GM21737 (cell line): ENCODE data around the gene ABHD5.

Experiments
- ATAC-seq: cut with Tn5 transposase; IDR thresholded peaks from one replicate; pipeline ENCODE4 v1.9.1; 2021; ENCODE audit warnings: mild to moderate bottlenecking, moderate library complexity; ENCODE audit not compliant: unreplicated experiment

The ABHD5 gene

DNA sequence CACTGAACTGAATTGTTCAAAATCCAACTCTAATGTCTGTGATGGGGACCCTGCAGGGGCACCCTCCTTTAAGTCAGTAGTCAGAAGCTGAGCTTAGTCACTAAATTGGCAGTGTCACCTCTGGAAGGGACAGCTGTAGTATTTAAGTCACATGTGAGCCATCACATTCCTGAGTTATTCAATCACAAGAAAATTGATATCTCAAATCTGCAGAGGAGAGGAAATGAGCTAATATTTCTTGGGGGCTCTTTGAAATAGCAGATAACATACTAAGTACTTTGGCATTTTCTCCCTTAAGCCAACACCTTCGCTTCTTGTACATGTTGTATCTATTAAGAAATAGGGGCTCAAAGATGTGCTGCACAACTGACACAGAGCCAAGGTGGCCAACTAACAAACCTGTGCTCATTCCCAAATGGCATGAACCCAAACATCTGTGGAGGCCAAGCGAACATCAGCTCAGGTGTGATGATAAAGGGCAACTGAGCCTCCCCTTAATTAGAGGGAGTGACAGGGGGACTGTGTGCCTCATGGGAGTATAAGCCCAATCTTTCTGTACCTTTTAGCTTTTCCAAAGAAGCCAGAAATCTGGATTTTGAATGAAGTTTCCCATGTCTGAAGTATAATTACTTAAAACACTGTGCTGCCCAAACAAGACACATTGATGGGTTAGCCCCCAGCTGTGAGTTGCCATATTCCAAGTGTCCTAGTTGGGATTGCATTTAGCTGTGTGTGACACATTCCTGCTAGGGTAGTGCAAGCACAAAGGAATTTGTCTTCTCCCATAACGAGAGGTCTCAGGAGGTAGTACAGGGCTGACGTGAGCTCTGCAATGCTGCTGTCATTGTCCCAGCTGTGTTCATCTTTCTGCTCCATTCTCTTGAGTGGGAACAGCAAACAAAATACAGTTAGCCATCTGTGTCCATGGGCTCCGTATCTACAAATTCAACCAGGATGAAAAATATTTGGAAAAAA is 63.3 kb downstream of the ABHD5 start:
- ATAC-seq: no peak

DNA sequence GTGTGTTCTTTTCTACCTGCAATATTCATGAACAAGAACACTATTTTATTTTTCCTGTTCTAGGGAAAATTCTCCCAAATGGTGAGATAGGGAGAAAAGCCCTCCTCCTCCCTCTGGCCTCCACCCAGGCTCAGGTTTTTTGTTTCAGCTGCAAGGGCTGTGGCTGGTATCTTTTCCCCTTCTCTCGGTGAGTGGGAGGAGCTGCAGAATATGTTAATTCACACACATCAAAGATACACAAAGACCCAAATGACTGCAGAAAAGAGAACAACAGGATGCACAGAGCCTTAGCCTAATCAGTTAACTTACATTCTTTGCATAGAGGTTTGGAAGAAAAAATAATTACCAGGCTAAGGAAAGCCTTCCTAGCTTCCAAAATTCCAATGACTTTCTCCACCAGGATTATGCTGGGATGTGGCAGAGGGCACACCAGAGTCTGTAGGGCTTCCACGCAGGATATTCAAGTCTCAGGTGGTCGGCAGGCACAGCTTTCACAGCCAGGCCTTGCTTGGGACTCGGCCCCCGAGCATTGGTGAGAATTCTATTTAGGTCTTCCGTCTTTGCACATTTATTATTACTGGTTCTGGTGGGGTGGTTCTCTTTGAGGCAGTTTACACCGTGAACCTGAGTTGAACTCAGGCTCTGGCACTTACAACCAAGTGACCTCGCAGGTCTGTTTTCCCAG is 64.9 kb downstream of the ABHD5 start:
- ATAC-seq: no peak

DNA sequence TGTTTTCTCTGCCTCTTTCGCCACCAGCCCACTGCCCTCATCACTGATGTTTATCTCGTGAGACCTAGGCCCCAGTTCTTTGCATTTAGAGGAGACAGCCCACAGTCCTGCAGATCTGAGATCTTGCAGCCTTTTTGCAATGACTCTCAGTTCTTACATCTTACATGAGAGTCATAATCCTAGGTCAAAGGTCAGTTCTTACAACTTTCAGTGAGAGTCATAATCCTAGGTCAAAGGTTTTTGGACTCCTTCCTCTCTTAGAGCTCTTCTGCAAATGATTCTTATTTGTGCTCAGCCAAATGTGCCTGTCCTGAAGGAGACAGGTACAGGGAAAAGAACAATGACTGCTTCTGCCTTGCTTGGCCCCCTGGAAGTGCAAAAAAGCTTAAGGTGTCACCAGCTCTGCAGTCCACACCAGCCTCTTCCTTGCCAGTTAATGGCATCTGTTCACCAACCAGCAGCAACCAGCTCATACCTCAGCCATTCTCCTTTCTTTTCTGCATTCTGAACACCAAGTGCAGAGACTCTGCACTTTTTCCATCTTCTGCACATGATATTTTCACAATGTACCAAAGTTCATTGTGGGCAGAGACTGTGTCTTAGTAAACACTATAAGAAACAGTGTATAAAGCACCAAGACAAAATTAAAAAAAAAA is 67.1 kb downstream of the ABHD5 start:
- ATAC-seq: no peak

DNA sequence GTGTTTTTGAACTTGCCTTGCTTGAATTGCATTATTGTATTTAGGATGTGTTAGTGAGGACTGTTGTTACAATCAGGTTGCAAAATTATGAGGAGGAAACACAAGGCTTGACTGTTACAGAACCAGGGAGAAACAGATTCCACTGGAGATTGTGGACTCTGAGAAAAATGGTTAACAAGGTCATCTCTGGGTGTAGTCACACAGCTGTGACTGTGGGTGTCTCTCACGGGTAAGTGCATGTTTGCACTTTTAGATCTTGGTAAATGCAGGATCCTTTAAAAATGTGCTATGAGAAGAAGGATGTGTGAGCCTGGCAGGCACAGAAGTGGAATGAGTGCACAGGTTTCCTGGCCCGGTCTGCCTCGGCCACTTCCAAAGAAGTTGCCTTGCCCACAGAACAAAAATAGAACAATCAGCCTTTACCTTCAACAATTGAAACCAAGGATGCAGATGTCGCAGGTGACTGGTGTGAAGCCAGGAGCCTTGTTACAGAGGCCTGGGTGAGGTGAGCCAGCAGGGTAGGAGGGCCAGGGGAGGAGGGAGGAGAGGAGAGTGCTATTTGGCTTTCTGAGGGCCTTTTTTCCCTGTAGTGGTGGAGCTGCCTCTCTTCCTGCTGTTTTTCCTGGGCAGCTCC is 68.0 kb downstream of the ABHD5 start:
- ATAC-seq: no peak

DNA sequence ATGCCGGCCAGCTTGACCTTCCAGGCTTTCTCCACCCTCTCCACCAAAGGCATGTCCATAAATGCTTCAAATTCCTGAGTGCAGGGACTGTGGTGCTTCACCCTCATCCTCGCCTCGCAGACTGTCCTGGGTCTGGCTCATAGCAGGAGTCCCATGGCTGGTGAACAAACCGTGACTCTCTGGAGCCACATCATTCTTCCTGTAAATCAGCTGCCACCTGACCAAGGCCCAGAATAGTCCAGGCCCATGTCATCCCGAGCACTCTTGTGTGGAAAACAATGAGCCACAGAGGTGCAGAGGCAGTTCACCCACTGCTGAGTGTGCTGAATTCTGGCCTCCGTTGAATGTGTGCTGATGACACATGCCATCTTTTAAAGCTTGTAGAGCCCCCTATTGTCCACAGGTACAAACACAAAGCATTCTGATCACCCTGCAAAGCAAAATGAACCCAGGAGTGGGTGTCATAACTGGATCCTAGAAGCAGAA is 68.6 kb downstream of the ABHD5 start:
- ATAC-seq: no peak

DNA sequence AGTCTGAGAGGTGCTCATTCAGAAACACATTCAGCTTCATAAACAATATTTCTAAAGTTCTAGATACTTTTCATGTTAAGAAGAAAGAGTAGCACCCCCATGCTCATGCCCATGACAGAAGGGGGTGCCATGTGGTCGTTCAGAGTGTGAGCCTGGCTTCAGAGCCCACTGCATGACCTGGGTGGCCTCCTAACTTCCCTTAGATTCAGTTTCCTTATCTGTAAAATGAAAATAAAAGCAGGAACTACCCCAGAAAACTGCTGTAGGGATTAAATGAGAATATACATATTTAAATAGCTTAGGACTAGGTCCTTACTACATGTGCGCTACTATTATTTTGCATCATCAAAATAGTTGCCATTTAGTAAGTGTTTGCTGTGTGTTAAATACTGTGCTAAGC is 69.2 kb downstream of the ABHD5 start:
- no peak for ATAC-seq

DNA sequence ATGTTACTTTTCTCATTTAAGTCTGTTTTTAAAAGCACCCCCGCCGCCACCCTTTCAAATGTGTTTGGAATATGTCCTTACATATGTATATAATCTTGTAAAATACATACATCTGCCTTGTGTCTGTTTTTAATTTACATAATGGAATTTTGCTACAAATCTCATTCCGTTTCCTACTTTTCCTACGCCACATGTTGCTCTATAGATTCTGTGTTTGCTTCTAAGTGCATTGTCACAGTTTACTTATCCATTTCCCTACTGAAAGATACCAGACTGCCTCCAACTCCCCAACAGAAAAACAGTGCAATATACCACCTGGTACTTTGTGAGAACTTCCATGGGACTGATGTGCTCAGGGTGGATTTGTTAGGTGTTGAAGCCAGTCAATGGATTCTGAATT is 70.2 kb downstream of the ABHD5 start:
- ATAC-seq: no peak

DNA sequence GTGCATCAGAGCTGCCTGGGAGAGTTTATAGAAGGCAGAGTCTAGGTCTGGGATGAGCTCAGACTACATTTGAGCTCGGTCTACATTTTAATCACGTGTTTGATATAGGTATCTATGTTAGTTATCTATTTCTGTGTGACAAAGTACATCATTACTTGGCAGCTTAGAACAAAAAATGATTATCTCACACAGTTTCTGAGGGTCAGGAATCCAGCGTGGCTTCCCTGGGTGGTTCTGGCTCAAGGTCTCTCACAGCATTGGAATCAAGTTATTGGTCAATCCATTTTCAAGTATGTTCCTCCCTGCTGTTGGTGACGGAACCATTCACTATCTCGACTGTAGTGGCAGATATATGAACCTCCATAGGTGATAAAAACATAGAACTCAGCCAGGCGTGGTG is 71.7 kb downstream of the ABHD5 start:
- no peak for ATAC-seq

DNA sequence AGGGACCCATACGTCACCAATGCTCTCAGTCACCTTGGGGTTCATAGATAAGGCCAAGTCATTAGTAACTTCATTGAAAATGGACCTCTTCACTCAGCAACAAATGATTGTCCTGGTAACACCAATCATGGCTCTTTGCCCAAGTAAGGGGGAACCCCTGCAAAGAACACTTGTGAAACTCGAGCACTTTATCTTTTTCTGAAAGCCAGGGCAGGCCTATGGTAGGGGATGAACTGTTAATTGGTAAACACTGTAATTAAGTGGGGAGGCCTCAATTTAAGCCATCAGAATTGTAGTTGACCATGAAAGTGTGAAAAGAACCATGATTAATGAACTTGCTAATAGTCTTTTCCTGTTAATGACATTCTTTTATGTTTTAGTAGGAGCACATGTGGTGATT is 73.3 kb downstream of the ABHD5 start:
- ATAC-seq: no peak

DNA sequence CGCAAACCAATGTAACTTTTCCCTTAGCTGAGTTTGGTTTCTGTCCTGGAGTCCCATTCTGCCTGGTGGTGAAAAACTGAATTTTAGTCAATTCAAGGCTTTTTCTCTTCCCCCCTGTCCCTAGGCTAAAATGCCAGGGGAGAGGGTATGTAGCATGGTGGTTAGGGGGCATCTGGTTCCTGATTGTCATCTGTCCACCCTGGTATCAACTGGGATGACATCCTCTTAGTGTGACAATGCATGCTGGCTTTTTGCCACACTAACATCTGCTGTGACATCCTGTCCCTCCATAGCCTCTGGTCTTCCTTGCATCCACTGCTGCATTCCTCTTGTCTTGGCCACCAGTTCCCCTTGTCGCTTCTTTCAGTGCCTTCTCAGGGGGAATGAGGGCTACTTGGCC is 73.7 kb downstream of the ABHD5 start:
- ATAC-seq: no peak

DNA sequence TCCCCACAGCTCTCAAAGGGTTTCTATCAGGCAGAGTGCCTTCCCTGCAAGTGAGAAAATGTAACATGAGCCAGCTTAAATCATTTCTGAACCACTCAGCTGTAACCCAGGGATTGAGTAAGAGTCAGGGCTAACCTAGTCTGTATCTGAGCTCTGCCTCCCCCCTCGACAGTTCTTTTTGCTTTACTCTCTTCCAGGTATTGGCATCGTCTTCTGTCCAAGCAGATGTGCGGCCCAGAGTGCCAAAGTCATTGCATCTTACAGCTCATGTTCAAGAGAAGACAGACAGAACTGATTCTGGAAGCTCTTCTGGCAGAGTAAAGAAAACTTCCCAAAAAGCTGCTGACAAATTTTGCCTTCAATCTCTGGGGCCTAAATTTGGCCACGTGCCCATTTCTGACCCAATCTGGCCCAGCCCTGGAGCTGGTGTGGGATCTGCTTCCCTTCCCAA is 74.8 kb downstream of the ABHD5 start:
- ATAC-seq: no peak

DNA sequence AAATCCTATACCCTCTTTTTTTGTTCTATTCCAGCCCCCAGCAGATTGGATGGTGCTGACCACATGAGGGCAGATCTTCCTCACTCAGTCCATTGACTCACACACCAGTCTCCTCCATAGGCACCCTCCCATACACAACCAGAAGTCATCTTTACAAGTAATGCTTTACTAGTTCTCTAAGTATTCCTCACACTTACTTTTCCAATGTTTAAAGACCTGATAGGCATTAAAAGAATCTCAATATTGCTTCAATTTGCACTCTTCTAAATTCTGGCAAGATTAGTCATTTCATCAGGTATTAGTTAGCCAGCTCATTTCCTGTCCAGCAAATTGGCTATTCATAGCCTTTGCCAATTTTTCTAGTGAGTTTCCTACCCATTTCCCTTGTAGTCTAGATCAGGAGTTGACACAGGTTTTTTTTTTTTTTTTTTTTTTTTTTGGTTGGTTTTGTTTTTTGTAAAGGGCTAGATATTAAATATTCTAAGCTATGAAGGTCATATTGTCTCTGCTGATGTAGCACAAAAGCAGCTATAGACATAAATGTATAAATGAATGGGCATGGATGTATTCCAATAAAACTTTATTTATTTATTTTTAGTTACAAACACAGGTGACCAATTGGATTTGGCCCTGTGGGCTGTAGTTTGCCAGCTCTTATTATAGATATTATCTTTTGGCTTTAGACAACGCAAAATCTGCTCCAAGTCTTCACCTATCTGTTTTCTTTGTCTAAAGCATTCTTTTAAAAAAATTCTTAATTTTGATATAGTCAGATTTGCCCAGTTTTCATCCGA is 76.1 kb downstream of the ABHD5 start:
- no peak for ATAC-seq

DNA sequence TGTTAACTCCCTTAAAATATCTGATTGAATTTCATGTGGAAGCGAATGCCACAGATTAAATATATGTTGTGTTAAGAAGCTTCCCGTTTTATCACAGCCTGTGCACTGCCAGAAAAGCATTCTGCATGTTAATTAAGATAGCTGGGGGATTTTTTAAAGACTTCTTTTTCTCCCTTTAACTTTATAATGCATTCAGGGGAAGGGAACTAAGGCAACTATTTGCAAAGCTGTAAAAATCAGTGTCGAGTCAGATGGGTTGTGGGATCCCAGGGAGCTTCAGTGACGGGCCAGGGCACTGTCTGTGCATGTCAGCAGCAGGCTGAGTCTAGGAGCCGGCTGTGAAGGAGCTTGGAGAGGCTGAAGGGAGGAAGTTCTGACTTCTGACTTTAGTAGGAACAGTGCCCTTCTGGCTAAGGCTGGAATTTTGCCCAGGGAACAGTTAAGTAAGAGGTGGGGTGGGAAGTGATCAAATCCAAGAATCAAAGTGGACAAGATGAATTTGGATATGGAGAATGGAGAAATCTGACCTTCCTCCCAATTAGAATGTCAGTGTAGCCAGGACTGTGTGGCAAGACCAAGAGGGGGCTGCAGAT is 77.7 kb downstream of the ABHD5 start:
- ATAC-seq: no peak

DNA sequence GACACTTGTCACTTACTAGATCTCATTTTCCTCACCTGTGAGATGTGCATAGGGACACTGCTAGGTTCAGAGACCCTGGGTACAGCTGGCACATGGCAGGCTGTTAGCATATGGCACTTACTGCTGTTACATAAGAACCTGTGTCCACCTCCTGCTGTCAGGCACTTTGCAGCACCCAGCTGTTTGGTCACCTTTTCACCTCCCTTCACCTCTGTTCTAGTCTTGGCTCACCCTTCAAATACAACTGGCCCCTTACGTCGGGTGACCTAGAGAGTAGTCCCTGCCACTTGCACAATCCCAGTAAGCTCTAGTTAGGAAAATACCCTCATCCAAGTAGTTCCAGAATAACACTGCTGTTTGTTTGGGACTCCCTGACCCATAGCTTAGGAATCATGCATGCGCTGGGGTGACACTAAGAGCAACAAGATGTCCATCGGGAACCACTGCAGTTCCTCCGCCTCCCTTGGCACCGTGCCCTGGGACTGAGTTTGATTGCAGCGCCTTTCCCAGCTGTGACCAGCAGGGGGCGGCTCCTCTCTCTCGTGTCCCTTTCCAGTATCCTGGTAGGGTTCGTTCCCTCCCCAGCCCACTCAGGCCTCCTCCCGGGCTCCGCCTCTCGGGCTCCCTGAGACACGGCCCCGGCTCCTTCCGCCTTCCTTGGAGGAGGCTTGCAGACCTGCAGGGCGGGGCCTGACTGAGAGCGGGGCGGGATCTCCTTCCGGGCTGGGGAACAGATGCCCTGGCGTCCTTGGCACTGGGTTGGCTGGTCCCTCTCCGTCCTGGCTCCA is 78.6 kb downstream of the ABHD5 start:
- ATAC-seq: no peak

DNA sequence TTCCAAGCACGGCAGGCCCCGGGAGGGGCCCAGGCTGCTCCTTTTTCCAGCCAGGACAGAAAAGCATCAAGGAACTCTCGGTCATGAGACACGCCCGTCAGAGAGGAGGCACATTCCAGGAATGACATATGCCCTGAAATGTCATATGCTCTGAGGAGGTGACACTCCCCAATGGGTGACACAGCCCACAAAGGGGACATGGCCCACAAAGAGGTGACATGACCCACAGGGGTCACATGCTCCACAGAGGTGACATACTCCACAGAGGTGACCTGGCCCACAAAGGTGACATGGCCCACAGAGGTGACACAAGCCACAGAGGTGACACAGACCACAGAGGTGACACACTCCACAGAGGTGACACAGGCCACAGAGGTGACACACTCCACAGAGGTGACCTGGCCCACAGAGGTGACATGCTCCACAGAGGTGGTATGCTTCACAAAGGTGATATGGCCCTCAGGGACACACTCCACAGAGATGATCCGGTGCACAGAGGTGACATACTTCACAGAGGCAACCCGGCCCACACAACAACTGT is 79.2 kb downstream of the ABHD5 start:
- ATAC-seq: no peak

DNA sequence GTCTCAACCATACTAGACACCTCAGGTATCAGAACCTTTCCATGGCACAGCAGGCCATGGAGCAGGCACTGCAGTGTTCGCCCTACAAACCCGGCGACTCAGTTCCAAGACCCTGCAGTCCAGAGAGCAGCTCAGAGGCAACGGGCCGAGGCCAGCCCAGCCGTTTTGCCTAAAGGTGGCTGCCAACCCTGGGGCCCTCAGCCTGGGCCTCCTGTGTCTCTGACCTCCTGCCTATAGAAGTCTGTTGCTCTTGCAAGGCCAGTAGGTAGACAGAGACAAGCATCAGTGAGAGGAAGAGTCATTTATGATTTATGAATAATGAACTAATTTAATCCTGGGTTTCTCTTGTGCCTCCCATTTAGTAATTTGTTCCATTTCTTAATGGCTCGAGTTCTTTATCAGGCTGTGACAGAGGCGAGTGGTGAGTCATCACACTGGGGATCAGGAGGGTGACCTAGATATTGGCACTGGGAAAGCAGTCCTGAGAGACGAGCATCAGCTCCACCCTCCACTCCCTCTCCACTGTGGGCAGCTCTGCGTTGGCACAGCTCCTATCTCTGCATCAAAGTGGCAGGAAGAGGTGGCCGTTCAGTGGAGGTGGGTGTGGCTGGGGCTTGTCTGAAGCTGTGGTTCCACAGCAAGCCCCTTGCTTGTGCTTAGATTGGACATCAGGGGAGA is 79.8 kb downstream of the ABHD5 start:
- ATAC-seq: no peak

DNA sequence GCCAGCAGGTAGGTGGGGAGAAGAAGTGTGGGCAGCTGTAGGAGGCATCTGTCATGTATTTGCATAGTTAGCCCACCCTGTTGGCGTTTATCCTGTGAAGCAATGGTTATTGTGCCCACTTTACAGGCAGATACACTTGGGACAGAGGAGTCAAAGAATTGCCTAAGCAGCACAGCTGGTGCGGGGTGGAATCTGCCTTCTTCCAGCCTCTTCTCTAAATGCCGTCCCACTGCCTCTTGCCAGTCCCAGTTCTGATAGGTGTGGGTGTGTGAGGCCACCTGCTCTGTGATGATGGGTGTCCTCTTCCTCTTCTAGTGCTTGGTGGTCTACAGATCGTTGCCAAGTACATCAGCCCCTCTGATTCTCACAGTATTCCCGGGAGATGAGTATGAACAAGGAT is 80.9 kb downstream of the ABHD5 start:
- ATAC-seq: no peak
